ENCODE data around the gene ARPC2. TPM values are rescaled to one million over a fixed set of nuclear protein-coding genes. Genes with fewer than 3 reads are reported as not detected.
A peak's percentile ranks its signal among the peaks of the same experiment; 100 is the strongest.
"Not testable (repeated sequence)": the region's sequence is repeated elsewhere in the genome, so short reads cannot be mapped to it uniquely, and the experiment has no call there.

Gene ARPC2
- total and polyA plus RNA-seq, 4 donors = 58.1 to 83.6 (median 73.7) TPM

- Histone ChIP-seq H3K27me3 (ENCODE audit: control insufficient read depth in 4 of 4, insufficient read depth in 4 of 4, low read length in 3 of 4) (no peaks in the 10 kb centered on the region), H3K9me3 (ENCODE audit: control insufficient read depth in 4 of 4, low read length in 3 of 4) (no peaks in the 10 kb centered on the region), H3K4me3 (ENCODE audit: low read depth in 1 of 3, low read length in 3 of 3) (no peak overlapping the region), H3K9ac (ENCODE audit: low read depth in 1 of 2, low read length in 2 of 2) (no peak overlapping the region), H3K4me1 (ENCODE audit: control insufficient read depth in 4 of 4, insufficient read depth in 4 of 4, low read length in 3 of 4) (peaks cover 2 to 32% (median 28%) of the 10 kb centered on the region in 4 donors), H3K36me3 (ENCODE audit: control insufficient read depth in 4 of 4, insufficient read depth in 3 of 4, low read depth in 1 of 4, low read length in 3 of 4) (peaks cover 8 to 40% (median 36%) of the 10 kb centered on the region in 4 donors), H3K27ac (ENCODE audit: low read depth in 1 of 2, low read length in 2 of 2) (peak overlapping the region; percentile 35 to 49)
- 24% methylated on average over 18 of the region's 18 CpGs for WGBS
- TF ChIP-seq EGR1 (IDR thresholded peaks at IDR 0.05; ENCODE audit: low read depth in 2 of 2) (no peak), REST (IDR thresholded peaks at IDR 0.05) (no peak), GABPA (IDR thresholded peaks at IDR 0.05 in 1 of 2, conservative IDR thresholded peaks at IDR 0.05 in 1 of 2) (no peak), MAX (IDR thresholded peaks at IDR 0.05) (no peak), YY1 (IDR thresholded peaks at IDR 0.05) (peak; percentile 42), ATF3 (IDR thresholded peaks at IDR 0.05) (peak; percentile 41), NR2F2 (IDR thresholded peaks at IDR 0.05) (peak; percentile 25), CTCF (IDR thresholded peaks at IDR 0.05; ENCODE audit: low read depth, low read length, missing input control) (peak; percentile 93), TAF1 (conservative IDR thresholded peaks at IDR 0.05) (no peak), JUND (IDR thresholded peaks at IDR 0.05) (peak; percentile 22 to 41), SP1 (IDR thresholded peaks at IDR 0.05) (peak; percentile 42), RAD21 (IDR thresholded peaks at IDR 0.05) (peak; percentile 97), ZBTB33 (IDR thresholded peaks at IDR 0.05) (no peak), HNF4A (conservative IDR thresholded peaks at IDR 0.05) (peak; percentile 46 to 60), HNF4G (IDR thresholded peaks at IDR 0.05) (peak; percentile 10), FOXA2 (IDR thresholded peaks at IDR 0.05) (peak; percentile 67), RXRA (IDR thresholded peaks at IDR 0.05) (peak; percentile 46 to 55), FOXA1 (IDR thresholded peaks at IDR 0.05) (no peak)
- peak; percentile 86 for DNase-seq (ENCODE audit: low spot score)
These were observed 55.7 kb downstream of the ARPC2 start for GRCh38 chr2:218272531-218273212.

- H3K36me3 ChIP-seq (ENCODE audit: control insufficient read depth in 4 of 4, insufficient read depth in 3 of 4, low read depth in 1 of 4, low read length in 3 of 4) = peaks cover 9 to 47% (median 40%) of the 10 kb centered on the region in 4 donors
- H3K9me3 ChIP-seq (ENCODE audit: control insufficient read depth in 4 of 4, low read length in 3 of 4); H3K4me3 ChIP-seq (ENCODE audit: low read depth in 1 of 3, low read length in 3 of 3); H3K9ac ChIP-seq (ENCODE audit: low read depth in 1 of 2, low read length in 2 of 2); DNase-seq (ENCODE audit: low spot score); H3K27me3 ChIP-seq (ENCODE audit: control insufficient read depth in 4 of 4, insufficient read depth in 4 of 4, low read length in 3 of 4): not testable (repeated sequence)
- H3K4me1 ChIP-seq (ENCODE audit: control insufficient read depth in 4 of 4, insufficient read depth in 4 of 4, low read length in 3 of 4) = peaks cover 2 to 32% (median 28%) of the 10 kb centered on the region in 4 donors
- WGBS = 85% methylated on average over 8 of the region's 8 CpGs
- H3K27ac ChIP-seq (ENCODE audit: low read depth in 1 of 2, low read length in 2 of 2) = peak overlapping the region in 1 of 2 donors; percentile 37
These were observed 56.4 kb downstream of the ARPC2 start for GRCh38 chr2:218273214-218273907.
